HG02852 (cell line): Measurements from ENCODE around the gene OR5M3.

Source experiments
- ATAC-seq: cut with Tn5 transposase; IDR thresholded peaks from one replicate; pipeline ENCODE4 v1.9.1; 2021; ENCODE audit warnings: mild to moderate bottlenecking, moderate library complexity; ENCODE audit not compliant: unreplicated experiment

OR5M3 gene

GRCh38 chr11:56473252-56473651 is at the start of gene OR5M3:
Gene OR5M3 (minus strand): TSS chr11:56473352. CDS start chr11:56470497, 2,855 bp downstream.
- ATAC-seq: no peak

GRCh38 chr11:56522008-56522407 is 48.9 kb upstream of the OR5M3 start:
- no peak for ATAC-seq

GRCh38 chr11:56513280-56513679 is 40.1 kb upstream of the OR5M3 start:
- ATAC-seq: no peak

GRCh38 chr11:56509439-56509838 is 36.3 kb upstream of the OR5M3 start:
- no peak for ATAC-seq

- ATAC-seq: no peak
Observed at GRCh38 chr11:56497010-56497409, 23.9 kb upstream of the OR5M3 start.

DNA sequence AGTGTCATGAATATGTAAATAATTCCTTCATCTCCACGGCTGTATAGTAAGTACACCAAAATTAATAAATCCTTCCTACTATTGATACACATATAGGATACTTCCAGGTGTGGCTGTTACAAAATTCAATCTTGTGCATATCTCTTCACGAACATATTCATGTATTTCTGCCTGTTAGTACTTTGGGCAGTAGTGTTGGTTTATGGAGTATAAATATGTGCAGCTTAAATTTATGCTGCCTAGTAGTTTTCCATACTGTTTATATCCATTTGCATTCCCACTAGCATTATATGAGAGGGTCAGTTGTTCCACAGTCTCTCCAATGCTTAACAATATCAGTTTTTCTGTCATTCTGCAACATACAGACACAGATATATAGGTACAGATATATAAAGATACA is 22.0 kb upstream of the OR5M3 start:
- no peak for ATAC-seq

DNA sequence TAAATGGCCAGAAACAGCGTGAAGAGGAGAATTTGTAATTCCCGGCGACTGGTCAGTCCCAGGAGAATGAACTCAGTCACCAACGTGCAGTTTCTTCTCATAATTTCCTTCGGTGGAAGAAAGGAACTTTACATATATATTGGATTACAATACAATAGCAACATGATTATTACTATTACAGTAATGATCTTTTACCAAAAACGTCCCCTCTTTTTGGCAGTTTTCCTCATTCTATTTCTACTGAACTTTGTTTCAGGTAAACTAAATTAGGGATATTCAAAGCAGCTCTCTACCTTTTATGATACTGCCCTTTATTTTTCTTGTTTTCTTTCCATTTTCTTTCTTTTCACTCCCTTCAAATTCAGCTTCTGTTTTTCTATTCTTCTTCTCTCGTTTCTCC is 18.1 kb upstream of the OR5M3 start, which contains the start of gene OR5M8:
Gene OR5M8, minus strand, starts transcription at position 101 of the 400 bp plus-strand sequence. Its CDS starts 0 bp downstream, at position 101.
- ATAC-seq: no peak

DNA sequence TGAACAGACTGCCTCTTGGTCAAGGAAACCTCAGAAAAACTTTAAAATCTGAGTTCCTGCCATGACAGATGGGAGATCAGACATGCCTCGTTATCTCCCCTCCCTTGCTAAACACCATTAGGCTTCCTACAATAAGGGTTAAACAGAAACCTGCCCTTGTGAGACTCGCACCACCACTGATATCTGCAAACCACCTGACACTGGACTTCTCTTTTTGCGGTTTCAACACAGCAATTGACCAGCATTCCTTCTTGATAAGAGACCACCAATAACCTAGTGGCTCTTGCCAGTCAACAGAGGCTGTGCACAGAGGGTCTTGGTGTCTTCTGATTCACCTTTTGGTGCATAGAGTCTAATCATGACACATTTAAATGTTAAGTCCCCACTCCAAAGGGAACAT is 13.6 kb upstream of the OR5M3 start:
- no peak for ATAC-seq

DNA sequence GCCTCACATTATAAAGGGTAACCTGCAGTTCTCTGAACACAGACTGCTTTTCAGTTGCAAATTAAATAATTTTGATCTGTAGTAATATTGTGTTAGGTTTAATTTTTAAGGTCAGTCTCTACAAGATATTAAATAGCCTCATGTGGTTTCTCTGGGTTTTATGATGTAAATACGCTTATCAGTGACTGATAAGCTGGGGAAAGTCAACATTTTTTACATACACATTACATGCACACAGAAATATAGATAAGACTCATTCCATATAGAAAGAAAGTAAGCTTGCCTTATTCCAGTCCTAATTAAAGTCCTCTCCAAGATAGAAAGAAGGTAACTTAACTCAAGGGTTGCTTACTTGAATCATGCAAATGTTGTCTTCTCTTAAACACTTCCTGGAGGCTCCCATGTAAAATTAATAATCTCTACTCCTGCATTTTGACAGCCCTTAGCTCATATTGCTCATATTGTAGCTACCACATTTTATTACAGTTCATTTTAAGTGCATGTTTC is 1.6 kb upstream of the OR5M3 start:
- ATAC-seq: no peak

- no peak for ATAC-seq
Observed at GRCh38 chr11:56457076-56457475, 16.1 kb downstream of the OR5M3 start.

- no peak for ATAC-seq
Observed at GRCh38 chr11:56453521-56453920, 19.6 kb downstream of the OR5M3 start.
